KMS-11 (cell line): ENCODE data around the gene AREL1.

Experiments used
- H2AFZ ChIP-seq: fragments of 200-600 bp; sonication (generic); 2 replicates; pipeline ENCODE4 v1.6.1; 2016; ENCODE audit warnings: antibody characterized with exemption, mixed run types, low read depth
- H3K27ac ChIP-seq: fragments of 200-600 bp; sonication (generic); 2 replicates; pipeline ENCODE4 v1.6.1; 2016; ENCODE audit warnings: mild to moderate bottlenecking, mixed run types
- H3K27me3 ChIP-seq: fragments of 200-600 bp; sonication (generic); 2 replicates; pipeline ENCODE4 v1.6.1; 2017; ENCODE audit warnings: mild to moderate bottlenecking, low read depth, mixed run types, moderate library complexity; ENCODE audit not compliant: insufficient read depth
- H3K36me3 ChIP-seq: fragments of 200-600 bp; sonication (generic); 2 replicates; pipeline ENCODE4 v1.6.1; 2017; ENCODE audit warnings: mild to moderate bottlenecking, mixed run types; ENCODE audit not compliant: insufficient read depth
- H3K4me1 ChIP-seq: fragments of 200-600 bp; sonication (generic); 2 replicates; pipeline ENCODE4 v1.6.1; 2016; ENCODE audit warnings: mild to moderate bottlenecking, low read depth, mixed run types; ENCODE audit not compliant: poor library complexity, severe bottlenecking
- H3K4me2 ChIP-seq: fragments of 200-600 bp; sonication (generic); 2 replicates; pipeline ENCODE4 v1.7.0; 2016; ENCODE audit warnings: mild to moderate bottlenecking, mixed run types
- H3K4me3 ChIP-seq: fragments of 200-600 bp; sonication (generic); IDR thresholded peaks from 2 replicates; pipeline ENCODE4 v1.6.1; 2017; ENCODE audit warnings: low read depth, low read length, mixed read lengths; ENCODE audit not compliant: insufficient read depth
- H3K79me2 ChIP-seq: fragments of 200-600 bp; sonication (generic); 2 replicates; pipeline ENCODE4 v1.6.1; 2016; ENCODE audit warnings: low read depth, mixed run types; ENCODE audit not compliant: insufficient read depth
- H3K9ac ChIP-seq: fragments of 200-600 bp; sonication (generic); 2 replicates; pipeline ENCODE4 v1.6.1; 2016; ENCODE audit warnings: mild to moderate bottlenecking, mixed run types
- H4K20me1 ChIP-seq: fragments of 200-600 bp; sonication (generic); 2 replicates; pipeline ENCODE4 v1.6.1; 2016; ENCODE audit warnings: mild to moderate bottlenecking, mixed run types; ENCODE audit not compliant: insufficient read depth
- CTCF ChIP-seq: fragments of 200-600 bp; sonication (generic); conservative IDR thresholded peaks from 2 replicates; pipeline ENCODE4 v1.6.1; 2017; ENCODE audit warnings: low read depth, mild to moderate bottlenecking, antibody characterized with exemption, low read length, moderate library complexity, mixed read lengths

The AREL1 gene

GRCh38 chr14:74654931-74655330 is 57.9 kb downstream of the AREL1 start:
- TF ChIP-seq CTCF = no peak
- no peaks in the 10 kb centered on the region for H3K27me3 ChIP-seq
- no peaks in the 10 kb centered on the region for H4K20me1 ChIP-seq
- no peak overlapping the region for H3K9ac ChIP-seq
- H3K4me1 ChIP-seq = peaks cover 4% of the 10 kb centered on the region
- H3K27ac ChIP-seq = no peak overlapping the region
- no peak overlapping the region for H2AFZ ChIP-seq
- no peak overlapping the region for H3K4me2 ChIP-seq
- no peaks in the 10 kb centered on the region for H3K79me2 ChIP-seq
- H3K4me3 ChIP-seq = no peak overlapping the region
- no peaks in the 10 kb centered on the region for H3K36me3 ChIP-seq

- TF ChIP-seq CTCF = no peak
- Histone ChIP-seq H3K27ac (no peak overlapping the region), H3K4me1 (peaks cover 4% of the 10 kb centered on the region)
These were observed 59.3 kb downstream of the AREL1 start for GRCh38 chr14:74653386-74654138.

GRCh38 chr14:74652541-74652940 is 60.3 kb downstream of the AREL1 start:
- Histone ChIP-seq H3K36me3 (no peaks in the 10 kb centered on the region), H4K20me1 (no peaks in the 10 kb centered on the region), H3K4me1 (peaks cover under 1% of the 10 kb centered on the region), H3K27me3 (no peaks in the 10 kb centered on the region), H2AFZ (no peak overlapping the region), H3K4me2 (no peak overlapping the region), H3K79me2 (no peaks in the 10 kb centered on the region), H3K9ac (no peak overlapping the region), H3K4me3 (no peak overlapping the region), H3K27ac (no peak overlapping the region)
- TF ChIP-seq CTCF = no peak

More at GRCh38 chr14:74653386-74654138, 59.3 kb downstream of the AREL1 start:
- no peaks in the 10 kb centered on the region for H3K36me3 ChIP-seq
- no peak overlapping the region for H3K4me2 ChIP-seq
- no peak overlapping the region for H2AFZ ChIP-seq
- no peaks in the 10 kb centered on the region for H4K20me1 ChIP-seq
- H3K79me2 ChIP-seq = no peaks in the 10 kb centered on the region
- H3K27me3 ChIP-seq = no peaks in the 10 kb centered on the region
- H3K4me3 ChIP-seq = no peak overlapping the region
- no peak overlapping the region for H3K9ac ChIP-seq

GRCh38 chr14:74650927-74651686 is 61.8 kb downstream of the AREL1 start:
- Histone ChIP-seq H2AFZ (no peak overlapping the region), H3K4me1 (no peaks in the 10 kb centered on the region), H3K4me2 (no peak overlapping the region), H3K27ac (no peak overlapping the region), H3K36me3 (no peaks in the 10 kb centered on the region), H3K27me3 (no peaks in the 10 kb centered on the region), H3K79me2 (no peaks in the 10 kb centered on the region), H4K20me1 (no peaks in the 10 kb centered on the region), H3K9ac (no peak overlapping the region), H3K4me3 (no peak overlapping the region)
- no peak for TF ChIP-seq CTCF
